GM21723 (cell line): ENCODE measurements around the gene GZMM.

Experiments
- ATAC-seq: cut with Tn5 transposase; IDR thresholded peaks from one replicate; pipeline ENCODE4 v1.9.1; 2021; ENCODE audit warnings: mild to moderate bottlenecking, moderate library complexity; ENCODE audit not compliant: unreplicated experiment

GZMM gene

DNA sequence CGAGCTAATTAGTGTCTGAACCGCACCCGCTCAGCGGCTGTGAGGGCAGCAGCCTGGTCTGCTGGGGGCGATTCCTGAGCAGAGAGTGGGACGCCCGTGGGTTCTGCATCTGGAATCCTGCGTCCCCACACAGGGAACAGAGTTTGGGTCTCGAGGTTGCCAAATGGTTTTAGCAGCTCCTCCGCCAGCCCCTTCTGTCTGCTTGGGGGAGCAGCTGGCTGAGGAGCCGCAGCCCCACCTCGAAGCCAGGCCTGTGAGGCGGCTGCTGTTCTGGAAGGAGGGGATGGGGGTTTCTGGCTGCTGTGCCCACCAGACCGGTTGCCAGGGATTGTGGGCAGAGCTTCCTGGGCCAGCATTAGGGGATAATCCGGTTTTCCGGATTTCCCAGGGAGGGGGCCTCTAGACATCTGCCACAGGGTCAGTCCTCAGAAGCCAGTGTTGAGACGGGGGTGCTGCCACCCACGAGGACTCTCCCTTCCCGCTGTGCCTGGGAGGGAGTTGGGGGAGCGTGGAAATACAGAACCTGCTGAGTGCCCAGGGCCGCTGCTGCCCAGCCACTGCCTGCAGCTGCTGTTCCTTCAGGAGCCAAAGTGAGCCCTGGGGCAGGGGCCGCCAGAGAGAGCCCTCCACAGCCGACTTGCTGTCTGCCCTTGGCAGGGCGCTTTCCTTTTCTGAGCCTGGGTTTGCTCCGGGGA is 10.3 kb upstream of the GZMM start:
- no peak for ATAC-seq

DNA sequence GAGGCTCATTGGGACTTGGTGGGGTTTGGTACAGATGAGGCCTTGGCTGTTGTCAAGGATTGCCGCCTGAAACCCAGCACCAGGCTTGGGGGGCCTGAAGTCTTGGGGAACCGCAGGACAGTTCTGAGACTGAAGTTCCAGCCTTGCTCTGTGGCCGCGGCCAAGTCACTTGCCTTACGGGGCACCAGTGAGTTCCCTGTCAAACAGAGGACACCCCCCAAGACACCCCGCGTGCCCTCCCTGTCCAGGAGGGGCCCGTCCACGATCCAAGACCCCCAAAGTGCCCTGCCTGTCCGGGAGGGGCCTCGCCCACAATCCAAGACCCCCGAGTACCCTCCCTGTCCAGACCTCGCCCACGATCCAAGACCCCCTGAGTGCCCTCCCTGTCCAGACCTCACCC is 9.8 kb upstream of the GZMM start:
- ATAC-seq, result no peak

DNA sequence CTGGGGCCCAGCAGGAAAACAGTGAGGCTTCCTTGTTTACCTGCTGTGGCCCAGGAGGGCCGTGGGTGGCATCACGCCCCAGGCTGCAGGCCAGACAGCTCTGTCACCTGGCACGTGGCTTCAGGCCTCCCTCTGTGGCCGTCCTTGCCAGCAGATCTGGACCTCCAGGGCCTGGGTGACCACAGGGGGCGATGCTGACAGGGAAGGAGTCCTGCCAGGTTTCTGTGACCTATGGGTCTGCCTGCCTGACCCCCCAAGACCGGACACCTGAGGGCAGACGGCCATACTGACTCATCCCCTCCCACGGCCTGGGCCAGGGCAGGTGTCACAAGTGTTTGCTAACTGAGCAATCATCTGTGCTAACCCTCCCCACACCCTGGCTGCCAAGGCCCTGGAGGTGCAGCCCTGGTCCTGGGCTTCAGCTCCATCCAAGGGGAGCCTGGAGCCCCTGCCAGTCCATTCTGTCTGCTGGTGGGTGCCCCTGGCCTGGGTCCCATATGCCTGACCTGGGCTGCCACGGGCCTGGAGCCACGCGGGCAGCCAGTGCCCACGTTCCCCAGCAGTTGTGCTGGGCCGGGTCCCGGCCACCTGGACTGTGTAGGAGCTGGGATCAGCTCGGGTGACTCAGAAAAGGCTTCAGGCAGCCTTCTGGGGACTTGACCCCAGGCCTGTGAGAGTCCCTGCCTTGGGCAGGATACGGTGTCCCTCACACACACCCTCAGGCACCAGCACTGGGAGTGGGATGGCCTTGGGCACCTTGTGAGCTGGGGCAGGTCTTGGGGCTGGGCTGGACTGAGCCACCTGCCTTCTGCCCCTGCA is 8.6 kb upstream of the GZMM start:
- no peak for ATAC-seq

DNA sequence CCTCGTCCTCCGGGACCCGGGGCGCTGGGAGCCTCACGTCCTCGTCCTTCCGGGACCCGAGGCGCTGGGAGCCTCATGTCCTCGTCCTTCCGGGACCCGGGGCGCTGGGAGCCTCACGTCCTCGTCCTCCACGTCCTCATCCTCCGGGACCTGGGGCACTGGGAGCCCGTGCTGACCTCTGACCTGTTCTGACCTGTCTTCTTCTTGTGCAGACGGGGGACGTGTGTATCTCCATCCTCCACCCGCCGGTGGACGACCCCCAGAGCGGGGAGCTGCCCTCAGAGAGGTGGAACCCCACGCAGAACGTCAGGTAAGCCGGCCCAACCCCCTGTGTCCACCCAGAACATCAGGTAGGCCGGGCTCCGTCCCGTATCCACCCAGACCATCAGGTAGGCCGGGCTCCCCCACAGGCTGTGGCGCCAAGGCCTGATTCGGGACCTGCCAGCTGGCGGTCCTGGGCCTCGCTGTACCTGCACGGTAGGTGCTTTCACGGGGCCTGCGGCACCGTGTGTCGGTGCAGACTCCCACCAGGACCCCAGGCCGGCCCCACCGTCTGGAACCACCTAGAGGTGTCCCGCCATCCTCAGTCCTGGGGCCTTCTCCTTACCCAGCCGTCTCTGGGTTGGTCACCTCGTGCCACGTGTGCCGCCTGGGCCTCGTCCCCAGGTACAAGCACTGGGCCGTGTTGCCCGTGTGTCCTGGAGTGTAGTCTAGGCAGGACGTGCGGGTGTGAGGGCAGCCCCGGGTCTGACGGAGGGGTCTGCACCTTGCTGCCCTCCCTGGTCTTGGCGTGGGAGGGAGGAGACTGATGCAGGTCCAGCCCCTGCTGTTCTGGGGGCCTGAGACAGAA is 7.6 kb upstream of the GZMM start:
- ATAC-seq, result no peak

- no peak for ATAC-seq
Observed at GRCh38 chr19:536881-537404, 6.9 kb upstream of the GZMM start.

DNA sequence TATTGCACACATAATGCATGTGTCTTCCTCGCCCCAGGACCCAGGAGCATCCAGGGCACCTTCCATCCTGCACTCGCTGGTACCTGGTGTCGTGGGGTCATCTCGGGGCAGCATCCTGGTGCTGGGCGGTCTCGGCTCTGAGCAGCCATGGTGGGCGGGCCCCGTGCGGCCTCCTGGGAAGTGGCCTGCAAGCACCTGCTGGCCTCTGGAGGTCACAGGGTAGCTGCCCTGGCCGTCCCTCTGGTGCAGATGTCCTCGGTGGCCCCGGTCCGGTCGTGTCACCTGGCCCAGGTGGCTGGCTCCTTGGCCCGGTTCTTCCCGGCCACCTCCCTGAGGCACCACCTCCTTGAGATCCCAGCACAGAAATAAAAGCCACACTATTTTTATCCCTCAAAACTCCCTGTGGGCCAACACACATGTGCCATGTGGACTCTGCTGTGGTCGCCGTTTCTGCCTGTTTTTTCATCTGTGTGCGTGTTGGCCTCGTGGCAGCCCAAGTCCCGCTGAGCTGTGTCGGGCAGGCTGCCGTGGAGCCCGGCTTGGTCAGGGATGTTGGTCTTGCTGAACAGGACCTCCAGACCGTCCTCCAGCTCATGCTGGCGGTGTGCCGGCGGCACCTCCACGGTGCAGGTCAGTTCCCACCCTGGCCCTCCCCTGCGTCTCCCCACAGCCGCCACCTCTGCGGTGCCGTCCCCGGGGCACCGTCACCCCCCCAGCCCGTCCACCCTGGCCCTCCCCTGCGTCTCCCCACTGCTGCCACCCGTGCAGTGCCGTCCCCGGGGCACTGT is 5.0 kb upstream of the GZMM start:
- ATAC-seq, result no peak

DNA sequence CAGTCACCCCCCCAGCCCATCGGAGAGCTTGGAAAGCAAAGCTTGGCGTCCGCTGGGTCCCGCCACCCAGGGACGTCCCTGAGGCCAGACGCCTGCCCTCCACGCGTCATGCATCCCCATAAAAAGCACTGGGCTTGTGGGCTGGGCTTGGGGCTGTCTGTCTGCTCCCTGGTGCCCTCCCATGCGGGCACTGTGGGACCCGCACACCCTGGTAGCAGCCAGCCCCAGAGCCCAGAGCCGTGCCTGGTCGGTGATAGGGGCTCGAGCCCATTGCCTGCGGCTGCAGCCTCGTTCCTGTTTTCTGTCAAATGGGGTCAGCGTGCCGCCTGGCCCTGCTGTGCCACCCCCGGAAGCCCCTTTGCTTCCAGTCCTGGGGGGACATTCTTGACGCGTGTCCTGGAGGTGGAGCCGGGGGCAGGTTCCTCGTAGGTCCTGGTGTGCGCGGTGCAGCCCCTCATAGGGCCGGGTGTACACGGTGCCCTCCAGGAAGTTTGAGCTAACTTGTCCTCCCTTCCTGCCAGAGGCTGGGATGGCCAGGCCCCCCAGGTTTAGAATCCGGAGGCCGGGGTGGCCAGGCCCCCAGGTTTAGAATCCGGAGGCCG is 4.3 kb upstream of the GZMM start:
- ATAC-seq, result no peak

GRCh38 chr19:540867-541637 is 2.8 kb upstream of the GZMM start:
- no peak for ATAC-seq

- ATAC-seq, result no peak
Observed at GRCh38 chr19:541699-542098, 2.2 kb upstream of the GZMM start.

- ATAC-seq, result no peak
Observed at GRCh38 chr19:542173-542866, 1.5 kb upstream of the GZMM start.

DNA sequence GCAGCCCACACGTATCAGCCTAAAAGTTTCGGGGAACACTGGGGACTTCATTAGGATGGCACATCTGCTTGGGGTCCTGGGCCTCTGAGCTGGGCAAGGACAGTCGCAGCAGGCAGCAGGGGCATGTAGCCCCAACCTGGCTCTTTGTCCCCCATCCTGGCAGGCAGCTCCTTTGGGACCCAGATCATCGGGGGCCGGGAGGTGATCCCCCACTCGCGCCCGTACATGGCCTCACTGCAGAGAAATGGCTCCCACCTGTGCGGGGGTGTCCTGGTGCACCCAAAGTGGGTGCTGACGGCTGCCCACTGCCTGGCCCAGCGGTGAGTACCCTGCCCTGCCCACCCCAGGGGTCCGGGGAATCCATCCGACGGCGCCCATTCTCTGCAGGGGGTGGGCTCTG is 3.3 kb downstream of the GZMM start:
- no peak for ATAC-seq

DNA sequence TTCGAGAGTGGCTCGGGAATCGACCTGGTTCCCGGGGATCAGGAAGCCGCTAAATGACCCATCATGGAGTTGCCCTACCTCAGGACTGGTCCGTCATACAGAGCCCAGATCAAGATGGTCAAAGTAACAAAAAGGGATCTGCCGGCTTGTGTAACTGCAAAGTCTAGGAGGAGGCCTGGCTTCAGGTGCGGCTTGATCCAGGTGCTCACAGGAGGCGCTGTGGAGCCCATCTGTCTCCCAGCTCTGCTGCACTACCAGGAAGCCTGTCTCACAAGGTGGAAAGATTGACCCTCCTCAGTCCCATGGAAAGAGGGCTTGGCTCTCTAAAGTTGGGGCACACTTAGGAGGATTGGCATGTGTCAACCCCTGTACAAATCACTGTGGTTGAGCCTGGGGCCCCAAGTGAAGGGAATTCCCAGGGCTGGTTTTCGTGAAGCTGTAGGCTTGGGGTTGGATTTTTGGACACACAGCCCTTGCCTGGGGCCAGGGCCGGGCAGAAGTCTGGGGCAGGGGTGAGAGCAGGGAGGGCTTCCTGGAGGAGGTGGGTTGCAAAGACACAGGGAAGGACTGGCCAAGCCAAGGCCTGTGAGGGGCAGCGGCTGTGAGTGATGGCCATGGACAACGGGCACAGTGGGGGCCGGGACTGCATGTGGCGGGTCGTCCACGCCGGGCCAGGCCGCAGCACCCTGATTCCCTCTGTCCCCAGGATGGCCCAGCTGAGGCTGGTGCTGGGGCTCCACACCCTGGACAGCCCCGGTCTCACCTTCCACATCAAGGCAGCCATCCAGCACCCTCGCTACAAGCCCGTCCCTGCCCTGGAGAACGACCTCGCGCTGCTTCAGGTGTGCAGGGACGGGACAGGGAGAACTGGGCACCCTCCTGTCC is 4.2 kb downstream of the GZMM start:
- no peak for ATAC-seq

DNA sequence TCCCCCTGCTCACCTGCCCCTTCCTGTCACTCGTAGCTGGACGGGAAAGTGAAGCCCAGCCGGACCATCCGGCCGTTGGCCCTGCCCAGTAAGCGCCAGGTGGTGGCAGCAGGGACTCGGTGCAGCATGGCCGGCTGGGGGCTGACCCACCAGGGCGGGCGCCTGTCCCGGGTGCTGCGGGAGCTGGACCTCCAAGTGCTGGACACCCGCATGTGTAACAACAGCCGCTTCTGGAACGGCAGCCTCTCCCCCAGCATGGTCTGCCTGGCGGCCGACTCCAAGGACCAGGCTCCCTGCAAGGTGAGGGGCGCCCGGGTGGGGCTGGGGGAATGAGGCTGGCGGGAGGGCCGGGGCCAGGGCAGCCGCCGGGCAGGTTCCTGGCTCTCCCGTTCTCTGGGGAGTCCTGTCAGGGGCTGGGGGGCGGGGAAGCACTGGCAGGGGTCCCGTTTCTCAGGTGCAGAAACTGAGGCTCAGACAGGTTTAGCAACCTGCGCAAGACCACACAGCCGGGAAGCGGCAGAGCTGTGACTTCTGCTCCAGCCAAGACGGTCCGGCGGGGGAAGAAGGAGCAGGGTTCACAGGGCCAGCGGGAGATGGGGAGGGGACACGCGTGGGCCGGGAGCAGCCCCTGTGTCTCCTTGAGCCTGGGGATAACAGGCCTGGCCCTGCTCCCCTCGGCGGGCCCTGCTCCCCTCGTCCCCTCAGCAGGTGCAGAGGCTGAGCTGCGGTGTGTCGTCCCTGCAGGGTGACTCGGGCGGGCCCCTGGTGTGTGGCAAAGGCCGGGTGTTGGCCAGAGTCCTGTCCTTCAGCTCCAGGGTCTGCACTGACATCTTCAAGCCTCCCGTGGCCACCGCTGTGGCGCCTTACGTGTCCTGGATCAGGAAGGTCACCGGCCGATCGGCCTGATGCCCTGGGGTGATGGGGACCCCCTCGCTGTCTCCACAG is 5.3 kb downstream of the GZMM start:
- ATAC-seq, result no peak

- no peak for ATAC-seq
Observed at GRCh38 chr19:554817-555216, 11.0 kb downstream of the GZMM start.

DNA sequence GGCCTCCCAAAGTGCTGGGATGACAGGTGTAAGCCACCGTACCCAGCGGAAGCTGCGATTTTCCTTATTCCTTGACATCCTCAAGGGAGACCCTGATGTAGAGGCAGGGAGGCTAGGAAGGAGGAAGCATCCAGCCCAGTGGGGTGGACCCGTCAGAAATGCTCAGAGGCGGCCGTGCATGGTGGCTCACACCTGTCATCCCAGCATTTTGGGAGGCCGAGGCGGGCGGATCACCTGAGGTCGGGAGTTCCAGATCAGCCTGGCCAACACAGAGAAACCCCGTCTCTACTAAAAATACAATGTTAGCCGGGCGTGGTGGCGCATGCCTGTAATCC is 11.6 kb downstream of the GZMM start:
- ATAC-seq, result no peak

DNA sequence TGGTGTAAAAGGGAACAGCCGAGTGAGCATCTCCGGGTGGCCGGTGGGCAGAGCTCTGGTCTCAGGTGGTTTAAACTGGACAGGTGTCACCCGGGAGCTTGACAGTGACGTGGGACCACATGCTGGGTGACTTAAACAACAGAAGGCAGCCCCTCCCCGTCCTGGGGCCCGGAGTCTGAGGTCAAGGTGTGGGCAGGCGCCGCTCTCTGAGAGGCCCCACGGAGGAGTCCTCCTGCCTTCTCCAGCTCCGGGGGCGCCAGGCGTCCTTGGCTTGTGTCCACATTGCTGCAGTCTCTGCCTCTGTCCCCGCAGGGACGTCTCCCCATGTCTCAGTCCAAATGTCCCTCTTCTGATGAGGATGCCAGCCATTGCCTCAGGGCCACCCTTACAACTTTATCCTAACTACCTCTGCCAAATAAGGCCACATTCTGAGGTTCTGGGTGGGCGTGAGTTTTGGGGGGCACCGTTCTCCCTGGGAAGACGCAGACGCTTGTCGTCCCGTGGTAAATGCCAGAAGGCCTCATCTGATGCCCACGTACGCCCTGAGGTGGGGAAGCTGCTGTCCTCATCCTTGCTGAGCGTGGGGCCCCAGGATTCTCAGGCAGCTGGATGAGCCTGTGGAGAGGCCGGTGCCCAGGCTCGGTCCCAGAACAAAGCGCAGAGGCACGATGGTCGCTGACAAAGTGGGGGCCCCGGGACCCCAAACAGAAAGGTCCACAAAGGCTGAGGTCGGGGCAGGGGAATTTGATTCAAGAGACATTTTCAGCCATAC is 12.9 kb downstream of the GZMM start:
- no peak for ATAC-seq
